Uterus (tissue), 4 donors: ENCODE results near the gene DNAJB12. TPM values are rescaled to one million over a fixed set of nuclear protein-coding genes. Genes with fewer than 3 reads are reported as not detected.

Experiments used
- DNase-seq, 2 donors: peaks; one replicate each; pipeline ENCODE4 v3.0.0-alpha.2; 2019 to 2020
- H3K27ac ChIP-seq, 2 donors: fragments of 200-600 bp; sonication (generic); 1 replicate in 1 of 2; 2 replicates in 1 of 2; pipeline ENCODE4 v1.5.1; 2016 to 2018
- H3K27me3 ChIP-seq, 2 donors: fragments of 200-600 bp; sonication (generic); one replicate each; pipeline ENCODE4 v1.5.1; 2018 to 2019; ENCODE audit warnings: control low read depth in 1 of 2
- H3K36me3 ChIP-seq, 2 donors: fragments of 200-600 bp; sonication (generic); one replicate each; pipeline ENCODE4 v1.5.1; 2019; ENCODE audit warnings: control low read depth in 1 of 2
- H3K4me1 ChIP-seq, 2 donors: fragments of 200-600 bp; sonication (generic); one replicate each; pipeline ENCODE4 v1.5.1; 2018 to 2019; ENCODE audit warnings: control low read depth in 1 of 2
- H3K4me3 ChIP-seq, 2 donors: fragments of 200-600 bp; sonication (generic); 1 replicate in 1 of 2; 2 replicates in 1 of 2; pipeline ENCODE4 v1.5.1; 2018 to 2019; ENCODE audit warnings: mild to moderate bottlenecking in 1 of 2
- H3K9me3 ChIP-seq, 2 donors: fragments of 200-600 bp; sonication (generic); one replicate each; pipeline ENCODE4 v1.5.1; 2019; ENCODE audit warnings: control low read depth in 1 of 2
- POLR2A ChIP-seq, 2 donors: fragments of 450-650 bp; IDR thresholded peaks; one replicate each; pipeline ENCODE4 v1.6.1; 2016; ENCODE audit warnings: antibody characterized with exemption in 2 of 2, mild to moderate bottlenecking in 1 of 2, moderate library complexity in 1 of 2
- intact Hi-C: fragments of 100-400 bp; cut with DNase I; formaldehyde crosslinking; loops from one replicate; pipeline ENCODE4 v1.15.1; 2023; ENCODE audit warnings: low total_unique reads
- total RNA-seq, 4 donors: library from RNA; depleted of rRNA in 3 of 4; stranded (reverse); fragments of >200 nt in 3 of 4; gene quantifications; one replicate each; pipeline versions ENCODE4 v1.1.0 to v1.2.4, GENCODE V29; 2014 to 2023
- TF ChIP-seq, protein P1 (sequence below), 4 experiments: fragments of 200-600 bp in 2 of 4; fragments of 450-650 bp in 2 of 4; sonication (generic) in 2 of 4; IDR thresholded peaks; one replicate each; pipeline ENCODE4 v1.5.1; 2016 to 2019; ENCODE audit warnings: antibody characterized with exemption in 4 of 4, mild to moderate bottlenecking in 2 of 4, moderate library complexity in 1 of 4
- donor health status: DM: yes; HTN: yes; CAD: no.

Gene DNAJB12
- total RNA-seq, 4 donors from 2014 or later: 18.4 to 34.8 (median 22.7) TPM

DNA sequence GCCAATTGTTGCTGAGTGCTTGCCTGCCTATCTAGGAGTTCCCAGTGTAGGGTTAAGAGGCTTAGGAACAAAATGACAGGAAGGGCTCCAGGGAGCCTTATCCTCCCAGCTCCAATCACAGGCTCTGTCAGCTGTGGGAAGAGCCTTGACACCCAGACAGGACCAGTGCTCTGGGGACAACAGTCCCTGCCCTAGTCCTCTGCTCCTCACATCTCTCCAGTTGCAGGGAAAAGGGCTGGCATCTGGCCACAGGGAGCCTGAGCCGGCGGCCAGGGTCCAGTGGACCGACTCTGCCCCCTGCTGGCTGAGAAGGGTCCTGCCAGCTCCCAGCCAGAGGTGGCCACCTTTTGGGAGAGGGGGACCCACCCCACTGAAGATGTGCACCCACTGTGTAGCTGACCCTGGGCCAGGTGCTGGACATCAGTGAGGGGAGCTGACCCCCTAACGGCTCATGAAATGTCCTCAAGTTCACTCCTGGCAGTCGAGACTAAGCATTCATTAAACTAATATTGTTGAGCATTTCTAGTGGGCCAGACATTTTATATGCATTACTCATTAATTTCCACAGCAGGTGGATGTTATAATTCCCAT, 17.6 kb downstream of the DNAJB12 start:
- TF ChIP-seq POLR2A (IDR thresholded peaks at IDR 0.05): peak in 1 of 2 donors; percentile 8
- TF ChIP-seq, protein P1, sequence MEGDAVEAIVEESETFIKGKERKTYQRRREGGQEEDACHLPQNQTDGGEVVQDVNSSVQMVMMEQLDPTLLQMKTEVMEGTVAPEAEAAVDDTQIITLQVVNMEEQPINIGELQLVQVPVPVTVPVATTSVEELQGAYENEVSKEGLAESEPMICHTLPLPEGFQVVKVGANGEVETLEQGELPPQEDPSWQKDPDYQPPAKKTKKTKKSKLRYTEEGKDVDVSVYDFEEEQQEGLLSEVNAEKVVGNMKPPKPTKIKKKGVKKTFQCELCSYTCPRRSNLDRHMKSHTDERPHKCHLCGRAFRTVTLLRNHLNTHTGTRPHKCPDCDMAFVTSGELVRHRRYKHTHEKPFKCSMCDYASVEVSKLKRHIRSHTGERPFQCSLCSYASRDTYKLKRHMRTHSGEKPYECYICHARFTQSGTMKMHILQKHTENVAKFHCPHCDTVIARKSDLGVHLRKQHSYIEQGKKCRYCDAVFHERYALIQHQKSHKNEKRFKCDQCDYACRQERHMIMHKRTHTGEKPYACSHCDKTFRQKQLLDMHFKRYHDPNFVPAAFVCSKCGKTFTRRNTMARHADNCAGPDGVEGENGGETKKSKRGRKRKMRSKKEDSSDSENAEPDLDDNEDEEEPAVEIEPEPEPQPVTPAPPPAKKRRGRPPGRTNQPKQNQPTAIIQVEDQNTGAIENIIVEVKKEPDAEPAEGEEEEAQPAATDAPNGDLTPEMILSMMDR (IDR thresholded peaks at IDR 0.05): peak; percentile 92 to 96 (median 95)
- H3K4me3 ChIP-seq: no peak overlapping the region
- no peaks in the 10 kb centered on the region for H3K9me3 ChIP-seq
- H3K27me3 ChIP-seq: no peaks in the 10 kb centered on the region
- intact Hi-C loops: loop anchor here (5.0 to 10.0 kb wide), 3 partner anchors 62 to 382 kb away; partner anchors contain the start of gene DDIT4
- H3K4me1 ChIP-seq: peaks cover 7 to 19% of the 10 kb centered on the region in 2 donors
- H3K27ac ChIP-seq: peak overlapping the region; percentile 75 to 87
- no peaks in the 10 kb centered on the region for H3K36me3 ChIP-seq
- DNase-seq: peak; percentile 87 to 90

DNA sequence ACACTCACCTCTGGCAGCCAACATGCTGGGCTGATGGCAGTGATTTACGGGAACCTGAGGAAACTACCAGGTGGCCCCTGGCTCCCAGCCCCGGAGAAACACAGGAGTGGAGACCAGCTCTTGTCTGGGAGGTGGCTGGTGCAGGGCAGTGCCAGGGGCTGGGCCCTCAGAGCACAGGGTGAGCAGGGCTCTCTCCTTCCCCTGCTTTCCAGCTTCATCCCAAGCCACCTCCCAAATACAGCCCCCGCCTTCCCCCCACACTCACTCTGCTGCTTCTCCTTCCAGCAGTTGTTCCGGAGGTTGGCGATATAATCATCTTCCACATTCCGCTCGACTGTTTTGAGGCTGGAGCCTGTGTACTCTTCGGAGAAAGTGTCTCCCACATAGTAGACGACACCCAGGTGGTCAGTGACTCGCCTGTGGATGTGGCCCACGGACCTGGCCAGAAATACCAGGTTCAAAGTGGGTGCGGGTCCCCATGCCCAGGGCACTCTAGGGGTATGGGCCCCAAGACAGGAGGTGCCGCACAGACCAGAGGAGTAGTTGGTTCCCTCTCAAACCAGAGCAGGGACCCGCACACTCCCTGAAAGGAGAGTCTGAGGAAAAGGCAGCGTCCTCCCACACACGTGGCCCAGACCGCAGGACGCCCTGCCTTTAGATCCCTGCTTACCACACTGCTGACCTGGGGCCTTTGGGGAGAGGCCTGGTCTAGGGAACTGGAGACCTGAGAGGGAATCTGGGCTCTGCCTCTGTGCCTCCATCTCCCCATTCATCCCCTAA, 18.3 kb downstream of the DNAJB12 start:
- Histone ChIP-seq H3K27me3 (no peaks in the 10 kb centered on the region), H3K4me3 (no peak overlapping the region), H3K9me3 (no peaks in the 10 kb centered on the region), H3K4me1 (peaks cover 12 to 26% of the 10 kb centered on the region in 2 donors), H3K27ac (peak overlapping the region; percentile 75 to 87), H3K36me3 (no peaks in the 10 kb centered on the region)
- TF ChIP-seq, protein P1 (IDR thresholded peaks at IDR 0.05): no peak
- peak in 1 of 2 donors; percentile 5 for TF ChIP-seq POLR2A (IDR thresholded peaks at IDR 0.05)
- intact Hi-C loops: loop anchor here (5.0 to 10.0 kb wide), 3 partner anchors 62 to 382 kb away; partner anchors contain the start of gene DDIT4
- peak in 1 of 2 donors; percentile 52 for DNase-seq

DNA sequence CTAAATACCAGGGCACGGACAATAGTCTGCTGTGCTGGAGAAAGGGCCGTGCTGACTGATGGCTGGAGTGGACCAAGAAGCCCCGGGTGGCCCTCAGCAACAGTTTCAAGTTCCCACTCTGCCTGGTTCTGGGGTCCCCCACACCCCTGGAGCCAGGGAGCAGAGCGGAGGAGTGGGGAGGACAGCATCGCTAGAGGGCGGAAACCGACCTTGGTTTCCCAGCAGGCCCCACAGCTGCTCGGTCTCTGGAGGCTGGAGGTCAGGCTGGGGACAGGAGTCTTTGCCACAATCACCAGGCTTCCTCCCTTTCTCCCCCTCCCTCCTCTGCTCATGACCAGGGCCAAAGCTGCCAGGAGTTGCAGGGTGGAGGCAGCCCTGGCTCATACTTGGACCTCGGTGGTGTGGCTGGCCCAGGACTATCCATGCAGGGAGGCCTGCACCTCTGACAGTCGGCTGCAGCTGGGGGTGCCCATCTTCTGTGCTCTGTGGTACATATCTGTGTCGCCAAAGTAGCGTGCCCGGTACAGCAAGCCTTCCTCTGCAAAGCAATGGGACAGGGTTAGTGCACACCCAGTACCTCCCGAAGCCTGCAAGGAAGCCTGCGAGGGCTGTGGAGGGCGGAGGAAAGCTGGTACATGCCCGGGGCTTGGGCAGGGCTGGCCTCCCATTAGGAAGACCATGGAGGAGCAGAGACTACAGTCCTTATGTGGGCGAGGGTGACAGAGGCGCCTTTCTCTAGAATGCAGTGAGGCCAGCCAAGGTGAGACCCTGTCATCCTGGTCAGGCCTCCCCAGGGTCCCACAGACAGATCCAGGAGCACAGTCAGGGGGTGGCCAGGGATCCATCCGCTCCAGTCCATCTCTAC, 19.1 kb downstream of the DNAJB12 start:
- no peaks in the 10 kb centered on the region for H3K9me3 ChIP-seq
- H3K4me1 ChIP-seq: peaks cover 12 to 26% of the 10 kb centered on the region in 2 donors
- TF ChIP-seq POLR2A (IDR thresholded peaks at IDR 0.05): no peak
- TF ChIP-seq, protein P1 (IDR thresholded peaks at IDR 0.05): no peak
- H3K27ac ChIP-seq: peak overlapping the region; percentile 75 to 87
- H3K36me3 ChIP-seq: no peaks in the 10 kb centered on the region
- intact Hi-C loops: loop anchor here (5.0 to 10.0 kb wide), 3 partner anchors 61 to 381 kb away; partner anchors contain the start of gene DDIT4
- no peaks in the 10 kb centered on the region for H3K27me3 ChIP-seq
- peak; percentile 67 for DNase-seq
- H3K4me3 ChIP-seq: no peak overlapping the region

DNA sequence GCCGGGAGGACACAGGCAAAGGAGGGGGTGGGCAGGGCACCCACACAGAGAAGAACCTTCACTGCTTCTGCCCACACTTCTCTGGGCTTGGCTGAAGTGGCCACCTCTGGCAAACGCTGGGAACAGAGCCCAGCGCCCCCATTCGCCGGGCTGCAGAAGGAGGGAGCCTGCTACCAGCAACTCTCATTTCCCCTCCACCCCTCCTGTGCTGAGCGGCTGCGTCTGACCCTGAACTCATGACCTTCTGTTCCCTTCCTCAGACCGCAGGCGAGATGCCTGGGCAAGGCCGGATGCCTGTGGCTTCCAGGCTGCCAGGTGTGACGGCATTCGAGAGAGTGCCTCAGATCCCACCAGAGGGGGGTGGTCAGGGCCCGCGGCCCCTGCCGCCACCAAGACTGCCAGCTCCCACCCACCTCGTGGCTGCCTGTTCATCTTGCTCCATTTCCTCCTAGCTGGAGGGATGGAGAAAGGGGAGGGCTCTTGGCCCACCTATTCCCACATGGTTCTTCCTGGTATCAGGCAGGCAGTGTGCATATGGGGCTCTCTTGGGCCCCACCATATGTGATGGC, 19.8 kb downstream of the DNAJB12 start:
- Histone ChIP-seq H3K9me3 (no peaks in the 10 kb centered on the region), H3K4me1 (peaks cover 12 to 26% of the 10 kb centered on the region in 2 donors), H3K27ac (peak overlapping the region; percentile 75 to 87), H3K4me3 (no peak overlapping the region), H3K27me3 (no peaks in the 10 kb centered on the region), H3K36me3 (no peaks in the 10 kb centered on the region)
- peak; percentile 91 to 92 for DNase-seq
- intact Hi-C loops: loop anchor here (5.0 to 10.0 kb wide), 3 partner anchors 60 to 380 kb away; partner anchors contain the start of gene DDIT4
- TF ChIP-seq, protein P1 (IDR thresholded peaks at IDR 0.05): no peak
- TF ChIP-seq POLR2A (IDR thresholded peaks at IDR 0.05): peak in 1 of 2 donors; percentile 10
